ENCODE results near the gene CEP76.

Gene CEP76

DNA sequence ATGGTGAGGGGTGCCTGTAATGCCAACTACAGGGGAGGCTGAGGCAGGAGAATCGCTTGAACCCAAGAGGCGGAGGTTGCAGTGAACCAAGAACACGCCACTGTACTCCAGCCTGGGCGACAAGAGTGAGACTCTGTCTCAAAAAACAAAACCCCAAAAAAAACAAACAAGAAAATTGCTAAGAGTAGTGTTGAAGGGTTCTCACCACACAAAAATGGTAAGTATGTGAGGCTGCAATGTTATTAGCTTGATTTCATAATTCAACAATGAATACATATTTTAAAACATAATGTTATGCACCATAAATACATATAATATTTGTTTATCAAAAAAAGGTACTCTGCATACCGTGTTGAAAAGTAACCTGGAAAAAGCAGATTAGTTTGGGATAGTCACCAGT lies 46.1 kb upstream of the CEP76 start:
- no peak overlapping the region for H3K4me3 ChIP-seq (replicated peaks; ENCODE audit: low read depth, low read length)
- peak; percentile 5 for DNase-seq (ENCODE audit: low read depth)
- TF ChIP-seq, protein P1, sequence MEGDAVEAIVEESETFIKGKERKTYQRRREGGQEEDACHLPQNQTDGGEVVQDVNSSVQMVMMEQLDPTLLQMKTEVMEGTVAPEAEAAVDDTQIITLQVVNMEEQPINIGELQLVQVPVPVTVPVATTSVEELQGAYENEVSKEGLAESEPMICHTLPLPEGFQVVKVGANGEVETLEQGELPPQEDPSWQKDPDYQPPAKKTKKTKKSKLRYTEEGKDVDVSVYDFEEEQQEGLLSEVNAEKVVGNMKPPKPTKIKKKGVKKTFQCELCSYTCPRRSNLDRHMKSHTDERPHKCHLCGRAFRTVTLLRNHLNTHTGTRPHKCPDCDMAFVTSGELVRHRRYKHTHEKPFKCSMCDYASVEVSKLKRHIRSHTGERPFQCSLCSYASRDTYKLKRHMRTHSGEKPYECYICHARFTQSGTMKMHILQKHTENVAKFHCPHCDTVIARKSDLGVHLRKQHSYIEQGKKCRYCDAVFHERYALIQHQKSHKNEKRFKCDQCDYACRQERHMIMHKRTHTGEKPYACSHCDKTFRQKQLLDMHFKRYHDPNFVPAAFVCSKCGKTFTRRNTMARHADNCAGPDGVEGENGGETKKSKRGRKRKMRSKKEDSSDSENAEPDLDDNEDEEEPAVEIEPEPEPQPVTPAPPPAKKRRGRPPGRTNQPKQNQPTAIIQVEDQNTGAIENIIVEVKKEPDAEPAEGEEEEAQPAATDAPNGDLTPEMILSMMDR (IDR thresholded peaks at IDR 0.05; ENCODE audit: low read length, missing control alignments), result no peak

DNA sequence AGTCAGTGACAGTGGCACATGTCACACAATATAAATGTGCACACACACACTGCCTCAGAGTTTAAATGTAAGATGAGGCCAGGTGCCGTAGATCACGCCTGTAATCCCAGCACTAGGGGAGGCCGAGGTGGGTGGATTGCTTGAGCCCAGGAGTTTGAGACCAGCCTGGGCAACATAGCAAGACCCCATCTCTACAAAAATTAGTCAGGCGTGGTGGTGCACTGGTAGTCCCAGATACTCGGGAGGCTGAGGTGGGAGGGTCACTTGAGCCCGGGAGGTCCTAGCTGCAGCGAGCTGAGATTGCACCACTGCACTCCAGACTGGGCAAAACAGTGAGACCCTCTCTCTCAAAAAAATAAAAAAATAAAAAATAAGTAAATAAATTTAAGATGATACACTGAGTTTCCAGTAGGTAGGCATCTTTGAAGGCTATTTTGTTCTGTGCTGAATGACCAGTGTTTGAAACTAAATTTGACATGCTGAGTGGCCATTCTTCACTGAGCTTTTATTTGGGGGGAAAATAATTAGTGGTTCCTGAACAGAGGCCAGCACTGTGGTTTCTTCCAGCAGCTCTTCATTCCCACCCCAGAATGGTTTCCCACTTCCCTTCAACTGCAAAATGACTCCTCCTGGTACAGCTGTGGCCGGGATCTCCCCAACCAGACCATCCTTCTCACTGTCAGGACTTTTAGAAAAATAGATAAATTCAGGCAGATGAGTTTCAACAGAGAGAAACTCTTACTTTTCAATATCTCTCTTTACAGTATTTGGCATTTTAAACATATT lies 45.2 kb upstream of the CEP76 start:
- TF ChIP-seq, protein P1 (IDR thresholded peaks at IDR 0.05; ENCODE audit: low read length, missing control alignments), result no peak
- DNase-seq (ENCODE audit: low read depth), result no peak
- H3K4me3 ChIP-seq (replicated peaks; ENCODE audit: low read depth, low read length), result no peak overlapping the region

DNA sequence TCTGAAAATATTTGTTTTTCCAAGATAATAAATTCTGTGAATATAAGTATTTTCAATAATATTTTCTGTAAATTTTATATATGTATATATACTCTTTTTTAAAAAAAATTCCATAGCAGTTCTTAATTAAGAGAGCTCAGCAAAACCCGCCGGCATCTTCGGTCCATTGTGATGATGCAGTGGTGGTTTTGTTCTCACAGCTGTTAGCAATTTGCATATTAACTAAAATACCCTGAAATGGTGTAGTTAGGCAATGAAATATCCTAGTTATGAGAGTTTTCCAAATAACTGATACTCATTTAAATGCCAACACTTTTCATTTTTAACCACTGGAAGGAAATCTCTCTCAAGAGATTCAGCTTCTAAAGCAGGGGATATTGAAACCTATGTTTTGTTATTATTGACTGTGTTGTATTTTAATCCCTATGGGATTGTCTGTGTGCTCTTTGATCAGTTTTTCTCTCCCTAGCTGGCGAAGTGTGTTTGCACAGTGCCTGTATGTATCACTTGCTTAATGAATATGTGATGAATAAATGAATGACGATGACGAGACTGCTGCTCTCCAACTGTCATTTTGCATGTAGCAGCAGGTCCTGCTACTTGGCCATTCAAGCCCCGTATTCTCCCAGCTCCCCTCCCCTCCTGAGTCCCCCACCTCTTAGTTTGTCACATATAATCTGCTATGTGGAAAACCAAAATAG lies 42.7 kb upstream of the CEP76 start:
- DNase-seq (ENCODE audit: low read depth), result no peak
- TF ChIP-seq, protein P1 (IDR thresholded peaks at IDR 0.05; ENCODE audit: low read length, missing control alignments), result no peak
- no peak overlapping the region for H3K4me3 ChIP-seq (replicated peaks; ENCODE audit: low read depth, low read length)

DNA sequence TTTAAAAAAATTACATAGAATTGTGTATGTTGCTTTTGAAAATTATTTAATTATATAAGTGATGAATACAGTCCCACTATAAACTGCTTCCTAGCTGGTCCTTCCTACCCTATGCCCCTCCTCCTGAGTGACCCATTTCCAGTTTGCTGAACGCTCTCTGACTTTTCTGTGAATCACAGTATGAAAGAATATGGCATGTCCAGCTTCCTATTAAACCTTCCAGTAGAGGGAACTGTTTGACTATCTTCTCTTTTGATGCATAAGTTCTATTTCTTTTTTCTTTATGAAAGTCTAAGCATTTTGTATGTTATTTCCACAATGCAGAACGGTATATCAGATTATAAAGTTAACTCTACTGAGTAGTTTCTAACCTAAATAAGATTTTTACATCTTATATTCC lies 41.6 kb upstream of the CEP76 start:
- H3K4me3 ChIP-seq (replicated peaks; ENCODE audit: low read depth, low read length), result no peak overlapping the region
- DNase-seq (ENCODE audit: low read depth), result peak; percentile 85
- TF ChIP-seq, protein P1 (IDR thresholded peaks at IDR 0.05; ENCODE audit: low read length, missing control alignments), result peak; percentile 69

DNA sequence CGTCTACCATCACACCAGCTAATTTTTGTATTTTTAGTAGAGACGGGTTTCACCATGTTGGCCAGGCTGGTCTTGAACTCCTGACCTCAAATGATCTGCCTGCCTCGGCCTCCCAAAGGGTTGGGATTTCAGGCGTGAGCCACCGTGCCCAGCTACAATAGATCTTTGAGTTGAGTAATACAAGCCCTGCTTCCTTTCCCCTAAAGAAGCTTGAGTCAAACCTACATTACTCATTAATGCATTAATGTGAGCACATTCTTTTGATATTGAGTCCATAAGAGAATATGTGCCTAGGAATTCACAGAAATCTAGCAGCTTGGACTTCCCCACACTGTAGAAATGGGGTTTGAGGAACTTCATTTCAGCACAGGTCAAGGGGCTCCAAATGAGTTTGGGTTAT lies 39.9 kb upstream of the CEP76 start:
- H3K4me3 ChIP-seq (replicated peaks; ENCODE audit: low read depth, low read length), result no peak overlapping the region
- TF ChIP-seq, protein P1 (IDR thresholded peaks at IDR 0.05; ENCODE audit: low read length, missing control alignments), result no peak
- peak; percentile 49 for DNase-seq (ENCODE audit: low read depth)

DNA sequence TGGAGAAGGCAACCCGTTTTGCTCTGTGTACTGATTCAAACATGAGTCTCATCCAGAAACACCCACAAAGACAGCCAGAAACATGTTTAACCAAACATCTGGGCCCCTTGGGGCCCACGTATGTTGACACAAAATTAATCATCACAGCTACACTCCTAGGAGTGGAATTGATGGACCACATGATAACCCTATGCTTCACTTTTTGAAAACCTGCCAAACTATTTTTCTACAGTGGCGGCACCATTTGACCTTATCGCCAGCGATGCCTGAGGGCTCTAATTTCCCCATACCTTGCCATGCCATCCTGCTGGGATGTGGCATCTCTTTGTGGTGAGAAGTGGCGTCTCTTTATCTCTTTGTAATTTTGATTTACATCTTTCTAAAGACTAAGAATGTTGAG lies 38.8 kb upstream of the CEP76 start:
- TF ChIP-seq, protein P1 (IDR thresholded peaks at IDR 0.05; ENCODE audit: low read length, missing control alignments), result no peak
- DNase-seq (ENCODE audit: low read depth), result peak; percentile 9
- no peak overlapping the region for H3K4me3 ChIP-seq (replicated peaks; ENCODE audit: low read depth, low read length)

Measured in fibroblast of pulmonary artery (primary cell).